NK-92 (cell line): ENCODE measurements around the gene ZGRF1.
"Not testable (repeated sequence)": the region's sequence is repeated elsewhere in the genome, so short reads cannot be mapped to it uniquely, and the experiment has no call there.

ENCODE experiments used
- DNase-seq: peaks from one replicate; lab custom pipeline; 2025; ENCODE audit not compliant: unreplicated experiment; lab: John Stamatoyannopoulos, UW

Gene ZGRF1

DNA sequence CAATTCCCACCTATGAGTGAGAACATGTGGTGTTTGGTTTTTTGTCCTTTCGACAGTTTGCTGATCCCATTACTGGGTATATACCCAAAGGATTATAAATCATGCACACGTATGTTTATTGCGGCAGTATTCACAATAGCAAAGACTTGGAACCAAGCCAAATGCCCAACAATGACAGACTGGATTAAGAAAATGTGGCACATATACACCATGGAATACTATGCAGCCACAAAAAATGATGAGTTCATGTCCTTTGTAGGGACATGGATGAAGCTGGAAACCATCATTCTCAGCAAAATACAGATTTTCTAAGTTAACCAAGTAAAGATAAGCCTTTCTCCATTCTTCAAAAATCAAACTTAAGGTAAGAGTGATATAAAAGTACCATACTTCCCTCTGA, 82.4 kb downstream of the ZGRF1 start:
- DNase-seq: not testable (repeated sequence)

DNA sequence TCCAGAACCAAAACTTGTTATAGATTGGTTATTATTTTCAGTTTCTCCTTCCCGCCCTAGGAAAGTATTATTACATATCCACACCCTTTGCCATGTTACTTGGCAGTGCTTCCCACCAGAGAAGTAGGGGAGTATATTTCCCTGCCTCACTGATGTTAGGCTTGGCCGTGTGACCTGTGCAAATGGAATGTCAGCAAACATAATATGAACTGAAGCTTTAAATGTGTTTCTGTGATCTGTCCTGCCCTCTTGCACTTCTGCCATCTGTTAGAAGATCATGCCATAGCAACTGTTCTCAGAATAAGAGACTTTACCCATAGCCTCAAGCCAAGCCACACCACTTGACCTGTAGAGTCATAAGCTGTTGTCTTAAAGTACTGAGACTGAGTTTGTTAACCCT, 84.0 kb downstream of the ZGRF1 start:
- DNase-seq: no peak

- DNase-seq: no peak
Measured at GRCh38 chr4:112550728-112551127, 86.0 kb downstream of the ZGRF1 start.

GRCh38 chr4:112546476-112546875, 90.2 kb downstream of the ZGRF1 start:
- DNase-seq: no peak

- no peak for DNase-seq
Measured at GRCh38 chr4:112545346-112545745, 91.4 kb downstream of the ZGRF1 start.

GRCh38 chr4:112540695-112541094, 96.0 kb downstream of the ZGRF1 start:
- no peak for DNase-seq

GRCh38 chr4:112536123-112536522, 100.6 kb downstream of the ZGRF1 start:
- DNase-seq: no peak

- DNase-seq: no peak
Measured at GRCh38 chr4:112532267-112532666, 104.4 kb downstream of the ZGRF1 start.

- no peak for DNase-seq
Measured at GRCh38 chr4:112531146-112531545, 105.6 kb downstream of the ZGRF1 start.

DNA sequence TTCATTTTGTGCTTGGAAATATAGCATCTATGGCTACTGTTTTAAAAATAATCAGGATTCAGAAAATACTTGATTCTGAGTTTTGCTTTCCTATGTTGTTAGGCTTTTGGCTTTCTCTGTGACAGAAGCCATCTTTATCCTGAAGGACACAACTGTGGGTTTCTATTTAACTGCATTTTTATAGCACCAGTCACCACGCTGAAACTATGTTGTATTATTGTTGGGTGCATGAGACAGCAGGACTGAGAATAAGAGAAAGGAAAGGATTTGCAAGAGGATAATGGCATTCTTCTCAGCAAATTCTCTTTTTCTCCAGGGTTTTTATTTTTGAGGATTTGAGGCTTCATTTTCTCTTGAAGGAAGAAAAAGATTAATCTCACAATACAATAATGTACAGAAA, 110.6 kb downstream of the ZGRF1 start:
- no peak for DNase-seq

GRCh38 chr4:112523764-112524505, 112.8 kb downstream of the ZGRF1 start:
- no peak for DNase-seq

GRCh38 chr4:112523008-112523721, 113.5 kb downstream of the ZGRF1 start:
- no peak for DNase-seq

GRCh38 chr4:112522431-112522830, 114.3 kb downstream of the ZGRF1 start:
- DNase-seq: not testable (repeated sequence)

GRCh38 chr4:112521123-112522023, 115.3 kb downstream of the ZGRF1 start:
- DNase-seq: no peak

DNA sequence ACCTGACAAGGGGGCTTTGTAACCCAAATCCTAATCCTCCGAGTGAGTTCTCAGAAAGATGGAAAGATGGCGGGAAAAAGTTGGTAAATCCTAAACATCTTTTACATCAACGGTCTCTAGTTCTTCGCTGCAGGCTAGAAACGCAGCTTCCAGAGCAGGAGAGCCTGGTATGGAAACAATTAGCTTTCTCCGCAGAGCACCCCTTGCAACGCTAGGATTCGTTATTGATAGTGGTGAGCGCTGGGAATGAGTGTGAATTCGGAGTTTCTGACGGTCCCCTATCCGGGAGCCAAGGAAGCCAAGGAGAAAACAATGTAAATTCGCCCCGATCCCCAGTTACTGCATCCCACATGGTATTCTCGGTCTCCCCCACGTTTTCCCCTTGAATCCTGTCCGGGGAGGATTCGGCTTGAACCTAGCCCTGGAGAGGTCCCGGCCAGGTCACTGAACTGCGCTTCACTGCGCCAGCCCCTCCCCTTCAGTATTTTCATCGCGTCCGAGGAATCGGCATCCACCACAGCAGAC, 116.0 kb downstream of the ZGRF1 start:
- no peak for DNase-seq

DNA sequence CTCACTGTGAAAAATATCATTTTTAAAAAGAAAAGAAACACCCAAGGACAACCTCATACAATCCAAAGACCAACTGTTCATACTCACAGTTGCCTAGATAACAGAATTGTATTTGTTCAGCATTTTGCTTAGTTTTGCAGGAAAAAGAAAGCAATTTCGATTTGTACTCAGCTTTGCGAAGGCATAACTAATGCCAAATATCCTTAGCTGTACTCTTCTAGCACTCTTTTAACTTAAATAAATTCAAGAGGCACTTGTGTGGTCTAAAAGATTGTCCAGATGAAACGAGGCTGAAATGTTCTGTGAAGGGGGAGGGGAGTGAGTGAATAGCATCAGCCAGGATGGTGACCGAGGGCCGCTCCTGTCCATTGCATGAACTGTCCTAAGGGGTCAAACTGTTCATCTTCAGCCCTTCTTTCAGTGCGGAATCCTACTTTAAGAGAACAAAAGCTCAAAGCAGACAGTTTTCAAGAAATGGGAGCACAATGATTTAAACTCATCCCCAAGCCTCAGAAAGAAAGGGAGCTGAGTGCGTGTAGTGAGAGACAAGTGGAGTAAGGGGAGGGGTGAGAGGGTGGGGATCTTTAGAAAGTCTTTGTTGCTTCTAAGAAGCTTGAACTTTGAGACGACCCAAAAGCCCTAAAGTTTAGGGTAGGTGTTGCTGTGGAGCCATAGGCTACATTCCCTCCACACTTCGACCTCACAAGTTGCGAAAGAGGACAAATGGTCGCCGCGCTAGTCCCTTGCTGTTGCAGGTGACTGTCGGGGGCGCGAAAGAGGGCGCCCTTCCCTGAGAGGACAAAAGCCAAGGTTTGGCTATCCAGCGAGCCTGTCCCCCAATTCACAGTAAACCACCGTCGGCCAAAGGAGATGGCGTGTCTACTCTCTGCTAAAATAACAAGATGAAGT, 116.8 kb downstream of the ZGRF1 start:
- no peak for DNase-seq

DNA sequence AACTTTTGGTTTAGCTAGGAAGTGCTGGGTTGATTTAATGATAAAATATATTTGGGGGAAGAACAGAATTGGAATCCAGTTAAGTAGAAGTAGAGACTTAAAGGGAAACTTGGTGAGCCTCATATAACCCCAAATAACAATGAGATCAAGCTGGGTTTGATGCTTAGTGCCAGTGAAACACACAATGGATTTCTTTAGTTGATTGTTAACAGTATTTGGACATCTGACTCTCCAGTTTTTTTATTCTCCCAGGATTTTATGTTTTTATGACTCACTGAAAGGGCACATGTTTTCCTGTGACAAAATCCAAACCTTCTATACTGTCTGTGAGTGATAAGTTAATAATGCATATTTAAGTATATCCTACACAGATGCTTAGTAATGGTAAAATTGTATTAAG, 118.0 kb downstream of the ZGRF1 start:
- DNase-seq: no peak

DNA sequence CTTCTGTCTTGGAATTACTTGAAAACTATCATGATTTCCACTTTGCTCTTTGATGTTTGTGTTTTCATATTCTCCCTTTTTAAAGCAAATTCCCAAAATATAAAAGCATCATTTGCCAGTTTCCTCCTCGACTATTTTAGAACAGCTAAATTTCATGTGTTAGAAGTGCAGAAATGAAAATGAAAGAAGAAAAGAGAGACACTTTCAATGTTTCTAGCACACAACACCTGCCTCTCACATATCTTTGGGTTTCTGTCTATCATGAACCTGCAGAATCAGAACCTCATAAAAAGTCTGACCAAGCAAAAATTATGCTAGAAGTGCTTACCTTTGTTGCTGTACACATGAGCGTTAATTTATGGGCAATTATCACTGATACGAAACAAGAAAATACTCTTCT, 118.8 kb downstream of the ZGRF1 start:
- DNase-seq: no peak

DNA sequence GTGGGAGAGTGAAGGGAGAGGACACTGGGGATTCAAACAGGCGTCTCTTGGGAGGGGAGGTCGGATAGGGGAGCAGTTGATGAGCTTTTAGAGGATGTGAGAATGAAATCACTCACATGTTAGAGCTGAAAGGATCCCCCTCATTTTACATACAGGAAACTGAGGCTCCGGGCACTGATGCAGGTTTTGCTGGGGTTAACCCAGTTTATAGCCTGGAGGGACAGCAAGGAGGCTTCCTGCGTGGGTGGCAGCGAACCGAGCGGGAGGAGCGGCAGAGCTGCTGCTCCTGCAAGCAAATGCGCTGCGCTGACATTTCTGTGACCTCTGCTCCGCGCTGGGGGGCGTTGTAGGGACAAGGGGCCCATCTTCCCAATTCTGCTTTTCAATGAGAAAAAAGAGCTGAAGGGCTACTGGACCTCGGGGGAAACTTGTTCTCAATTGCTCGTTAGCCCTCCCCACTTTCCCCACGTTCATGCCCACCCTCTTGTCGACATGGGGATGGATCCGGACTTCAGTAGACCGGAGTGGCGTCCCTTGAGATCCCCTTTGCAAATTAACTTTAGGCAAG, 119.6 kb downstream of the ZGRF1 start:
- DNase-seq: no peak

- DNase-seq: no peak
Measured at GRCh38 chr4:112516471-112517066, 120.1 kb downstream of the ZGRF1 start.
